Activated CD4-positive, alpha-beta T cell treated with anti-CD3 and anti-CD28 coated beads, Interleukin-2, amount 50 U/mL, for 1 hour (primary cell): ENCODE measurements around the gene SIPA1L3.

ENCODE experiments used
- DNase-seq: peaks from one replicate; pipeline ENCODE4 v3.0.0-alpha.2; 2020

SIPA1L3 gene

DNA sequence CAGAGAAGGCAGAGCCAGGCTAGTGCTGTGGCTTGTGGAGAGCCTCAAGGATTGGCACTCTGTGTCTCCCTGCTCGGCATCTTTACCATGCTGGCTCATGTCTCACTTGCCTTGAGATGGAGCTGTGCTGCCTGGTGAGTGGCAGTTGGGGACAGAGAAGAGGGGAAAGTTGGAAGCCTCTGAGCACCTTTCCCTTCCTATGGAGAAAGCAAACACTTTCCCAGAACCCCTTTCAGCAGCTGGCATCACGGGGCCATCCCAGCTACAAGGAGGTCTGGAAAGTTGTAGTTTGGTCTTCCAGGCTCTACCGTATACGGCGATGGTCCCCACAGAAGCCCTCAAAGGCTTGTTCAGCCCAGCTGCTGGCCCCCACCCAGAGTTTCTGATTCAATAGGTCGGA lies 258.3 kb downstream of the SIPA1L3 start:
- no peak for DNase-seq

DNA sequence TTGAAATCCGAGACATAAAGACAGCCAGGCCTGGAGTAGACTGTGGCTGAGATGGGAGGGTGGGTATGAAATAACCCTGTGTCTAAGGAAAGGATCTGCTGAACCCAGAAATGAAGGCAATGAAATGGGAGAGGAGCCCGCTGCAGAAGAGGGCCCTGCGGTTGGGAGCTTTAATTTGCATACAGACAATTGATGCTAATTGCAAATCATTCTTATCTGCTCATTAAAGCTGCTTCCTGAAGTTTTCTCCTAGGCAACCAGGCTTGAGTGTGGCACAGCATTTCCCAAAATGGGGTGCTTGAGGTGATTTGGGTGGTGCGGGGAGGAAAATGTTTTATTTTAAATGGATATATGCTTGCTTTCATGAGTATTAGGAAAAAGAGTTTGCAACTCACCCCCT lies 261.6 kb downstream of the SIPA1L3 start:
- no peak for DNase-seq

DNA sequence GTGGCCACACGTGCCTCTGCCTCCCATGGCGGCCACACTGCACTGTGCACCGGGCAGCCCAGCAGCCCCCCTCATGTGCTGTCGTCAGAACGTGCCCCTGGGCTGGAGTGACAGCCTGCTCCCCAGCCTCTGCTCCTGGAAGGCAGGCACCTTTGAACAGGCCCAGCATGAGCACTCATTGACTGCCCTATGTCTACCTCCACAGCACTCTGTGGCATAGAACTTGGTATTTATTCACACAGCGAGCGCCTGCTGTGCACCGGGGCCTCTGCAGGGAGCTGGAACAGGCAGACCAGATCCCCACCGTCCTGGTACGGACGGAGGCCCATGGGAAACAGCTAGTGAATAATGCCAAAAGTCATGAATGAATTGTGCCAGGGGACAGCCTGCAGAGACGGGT lies 263.3 kb downstream of the SIPA1L3 start:
- DNase-seq, result no peak

DNA sequence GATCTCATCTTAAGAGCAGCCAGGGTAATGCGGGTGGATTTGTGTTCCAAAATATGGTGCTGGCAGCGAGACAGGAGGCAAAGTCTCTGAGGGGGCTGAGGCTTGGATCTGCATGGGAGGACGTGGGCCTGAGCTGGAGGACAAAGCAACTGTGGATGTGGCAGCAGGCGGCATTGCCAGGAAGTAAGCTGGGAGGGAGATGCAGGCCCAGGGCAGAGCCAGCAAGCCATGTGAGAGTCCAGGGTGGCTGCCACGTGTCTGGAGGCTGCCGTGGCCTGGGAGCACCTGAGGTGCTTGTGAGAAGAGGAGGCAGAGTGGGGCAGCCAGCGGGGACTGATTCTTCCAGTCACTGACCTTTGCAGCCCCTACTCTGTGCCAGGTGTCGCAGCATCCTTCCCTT lies 265.0 kb downstream of the SIPA1L3 start:
- no peak for DNase-seq

DNA sequence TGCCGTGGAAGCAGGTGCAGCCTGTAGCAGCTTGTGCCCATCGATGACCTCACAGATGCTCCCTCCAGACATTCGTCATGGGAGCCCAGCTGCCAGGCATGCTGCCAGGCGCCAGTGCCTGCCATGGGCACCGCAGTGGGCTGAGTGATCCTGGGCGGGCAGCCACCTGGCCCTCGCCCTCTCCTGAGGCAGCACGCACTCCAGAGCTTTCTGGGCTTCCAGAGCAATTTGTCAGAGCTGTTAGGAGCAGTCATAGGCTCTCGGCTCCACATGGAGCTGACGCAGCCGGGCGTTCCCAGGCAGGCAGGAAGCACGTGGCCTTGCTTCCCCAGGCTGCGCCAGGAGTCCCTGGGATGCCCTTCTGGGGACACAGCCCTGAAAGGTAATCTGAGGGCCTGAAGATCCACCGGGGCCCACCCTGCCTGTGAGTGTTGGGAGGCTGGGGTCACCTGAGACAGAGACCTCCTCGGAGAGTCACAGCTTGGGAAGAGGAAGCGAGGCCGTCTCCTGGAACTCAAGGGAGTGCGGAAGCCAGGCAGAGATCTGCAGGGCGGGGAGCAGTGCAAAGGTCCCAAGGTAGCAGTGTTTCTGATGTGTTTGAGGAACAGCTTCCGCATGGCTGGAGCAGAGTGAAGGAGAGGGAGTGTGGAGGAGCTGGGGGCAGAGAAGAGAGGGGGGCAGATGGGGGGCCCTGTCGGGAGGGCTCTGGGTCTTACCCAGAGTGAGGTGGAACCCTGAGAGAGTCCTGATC lies 266.5 kb downstream of the SIPA1L3 start:
- no peak for DNase-seq

DNA sequence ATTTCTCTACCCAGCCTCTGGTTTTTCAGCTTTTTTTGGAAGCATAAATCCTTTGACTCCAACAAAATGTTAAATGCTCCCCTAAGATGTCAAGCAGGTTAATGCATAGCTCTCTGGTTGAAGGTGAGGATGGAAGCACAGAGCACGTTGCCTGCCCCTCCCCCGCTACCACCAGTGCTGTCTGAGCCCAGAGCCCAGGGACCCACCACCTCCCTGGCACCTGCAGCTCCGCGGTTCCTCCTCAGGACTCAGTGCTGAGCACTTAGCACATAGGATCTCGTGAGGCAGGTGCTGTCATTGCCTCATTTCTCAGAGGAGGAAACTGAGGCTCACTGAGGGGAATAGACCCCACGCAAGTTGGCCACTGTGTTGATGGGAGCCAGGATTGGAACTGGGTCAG lies 268.4 kb downstream of the SIPA1L3 start:
- no peak for DNase-seq

DNA sequence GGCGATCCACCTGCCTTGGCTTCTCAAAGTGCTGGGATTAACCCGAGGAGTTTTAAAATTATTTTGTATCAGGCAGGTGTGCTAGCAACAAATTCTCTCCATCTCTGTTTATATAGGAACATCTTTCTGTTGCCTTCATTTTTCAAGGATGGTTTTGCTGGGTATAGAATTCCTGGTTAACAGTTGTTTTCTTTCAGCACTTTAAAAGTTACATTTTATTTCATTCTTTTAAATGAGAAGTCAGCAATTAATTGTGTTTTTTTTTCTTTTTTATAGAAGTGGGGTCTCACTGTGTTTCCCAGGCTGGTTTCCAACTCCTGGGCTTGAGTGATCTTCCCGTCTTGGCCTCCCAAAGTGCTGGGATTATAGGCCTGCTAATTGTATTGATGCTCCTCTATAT lies 273.1 kb downstream of the SIPA1L3 start:
- DNase-seq, result no peak

DNA sequence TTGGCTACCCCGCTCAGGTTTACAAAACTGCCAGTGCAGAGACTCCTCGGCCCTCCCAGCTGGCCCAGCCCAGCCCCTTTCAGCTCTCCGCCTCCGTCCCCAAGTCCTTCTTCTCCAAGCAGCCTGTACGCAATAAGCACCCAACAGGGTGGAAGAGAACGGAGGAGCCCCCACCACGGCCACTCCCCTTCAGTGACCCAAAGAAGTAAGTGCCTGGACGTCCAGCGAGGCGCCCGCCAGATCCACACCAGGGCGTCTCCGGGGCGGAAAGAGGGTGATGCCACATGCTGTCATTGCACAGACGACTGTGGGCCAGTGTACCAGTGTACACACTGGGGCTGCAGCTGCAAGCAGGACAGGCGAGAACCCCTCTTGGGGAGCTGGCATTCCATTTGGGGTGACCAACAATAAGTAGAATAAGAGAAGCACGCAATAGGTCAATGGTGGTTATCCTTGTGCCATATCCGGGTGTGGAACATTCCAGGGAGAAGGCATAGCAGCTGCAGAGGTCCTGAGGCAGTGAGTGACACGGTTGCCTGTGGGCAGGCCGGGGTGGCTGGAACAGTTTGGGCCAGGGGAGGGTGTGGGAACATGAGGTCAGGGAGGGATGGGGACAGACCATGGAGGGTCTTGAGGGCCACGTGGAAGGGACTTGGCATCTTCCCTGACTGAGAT lies 275.7 kb downstream of the SIPA1L3 start:
- DNase-seq, result no peak

DNA sequence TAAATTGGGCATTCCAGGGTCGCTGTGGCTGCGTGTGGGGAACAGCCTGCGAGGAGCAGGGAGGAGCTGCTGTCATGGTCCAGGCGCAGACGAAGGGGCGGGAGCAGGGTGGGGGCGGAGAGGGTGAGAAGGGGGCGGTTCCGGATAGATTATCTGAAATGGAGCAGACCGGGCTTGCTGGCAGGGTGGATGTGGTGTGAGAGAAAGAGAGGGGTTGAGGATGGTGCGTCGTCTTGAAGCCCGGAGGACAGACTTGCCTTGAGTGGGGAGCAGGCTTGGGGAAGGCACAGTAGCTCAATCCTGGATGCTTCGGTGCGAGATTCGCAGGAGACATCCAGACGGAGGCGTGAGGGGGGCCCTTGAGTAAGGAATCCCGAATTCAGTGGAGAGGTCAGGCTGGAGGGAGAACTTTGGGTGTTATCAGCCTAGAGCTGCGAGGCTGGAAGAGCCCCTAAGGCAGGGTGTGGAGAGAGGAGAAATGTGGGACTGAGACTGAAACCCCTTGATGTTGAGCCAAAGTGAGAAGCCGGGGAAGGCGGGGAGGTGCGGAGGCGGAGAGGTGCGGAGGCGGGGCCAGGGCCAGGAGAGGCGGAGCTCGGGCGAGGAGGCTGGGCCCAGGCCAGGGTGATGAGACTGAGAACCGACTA lies 276.4 kb downstream of the SIPA1L3 start:
- DNase-seq, result no peak

DNA sequence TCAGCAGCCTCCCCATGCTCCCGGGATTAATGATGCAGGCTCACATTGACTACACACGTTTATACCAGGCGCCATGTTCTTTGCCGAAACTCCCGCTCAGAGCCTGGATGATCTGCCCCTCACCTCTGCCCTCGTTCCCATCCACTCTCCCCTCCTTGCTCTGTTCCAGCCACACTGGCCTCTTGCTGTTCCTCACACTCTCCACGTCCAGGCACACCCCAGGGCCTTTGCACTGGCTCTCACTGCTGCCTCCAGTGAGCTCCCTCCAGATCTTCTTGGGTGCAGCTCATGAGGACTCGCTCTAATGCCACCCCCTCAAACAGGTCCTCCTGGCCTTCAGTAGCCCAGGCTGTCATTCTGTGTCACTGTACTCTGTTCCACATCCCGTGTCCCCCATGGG lies 277.8 kb downstream of the SIPA1L3 start:
- DNase-seq, result no peak

DNA sequence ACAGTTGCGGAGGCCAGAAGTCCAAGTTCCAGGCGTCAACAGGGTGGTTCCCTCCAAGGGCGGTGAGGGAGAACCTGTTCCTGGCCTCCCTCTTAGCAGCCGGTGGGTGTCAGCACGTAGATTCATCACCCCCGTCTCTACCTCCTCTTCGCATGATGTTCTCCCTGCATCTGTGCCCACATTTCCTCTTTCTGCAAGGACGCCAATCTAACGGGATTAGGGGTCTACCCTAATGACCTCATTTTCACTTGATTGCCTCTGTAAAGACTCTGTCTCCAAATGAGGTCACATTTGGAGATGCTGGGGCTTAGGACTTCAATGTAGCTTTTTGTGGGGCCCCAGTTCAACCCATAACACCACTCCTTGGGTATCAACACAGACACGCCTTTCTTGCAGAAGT lies 278.6 kb downstream of the SIPA1L3 start:
- no peak for DNase-seq

DNA sequence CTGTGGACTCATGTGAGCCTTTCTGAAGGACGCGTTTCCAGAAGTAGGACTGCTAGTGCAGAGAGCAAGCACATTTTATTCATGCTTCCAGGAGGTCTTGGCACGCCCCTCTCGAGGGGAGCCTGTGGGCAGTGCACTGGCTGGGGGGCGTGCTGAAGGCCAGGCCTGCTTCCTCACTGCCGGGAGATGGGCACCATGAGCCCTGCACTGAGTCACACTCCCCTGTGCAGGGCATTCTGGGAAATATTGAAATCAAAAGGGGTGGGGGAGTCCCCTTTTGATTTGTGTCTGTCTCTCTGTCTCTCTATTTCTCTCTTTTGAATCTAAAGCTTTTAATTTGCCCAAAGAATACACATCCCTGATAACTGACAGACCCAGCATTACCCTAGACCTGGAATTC lies 283.1 kb downstream of the SIPA1L3 start:
- no peak for DNase-seq

DNA sequence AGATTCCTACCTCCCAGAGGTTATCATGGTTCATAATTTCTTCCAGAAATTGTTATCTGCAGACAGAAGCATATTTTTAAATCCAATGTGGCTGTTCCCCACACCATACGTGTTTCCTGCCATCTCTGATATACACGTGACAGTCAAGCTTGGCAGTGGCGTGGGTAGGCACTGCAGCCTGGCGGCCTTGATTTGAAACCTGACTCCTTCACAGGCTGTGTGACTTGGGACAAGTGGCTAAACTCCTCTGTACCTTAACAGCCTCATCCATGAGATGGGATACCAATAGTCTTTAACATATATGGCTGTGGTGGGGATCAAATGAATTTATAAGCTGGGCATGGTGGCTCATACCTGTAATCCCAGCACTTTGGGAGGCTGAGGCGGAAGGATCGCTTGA lies 283.8 kb downstream of the SIPA1L3 start:
- no peak for DNase-seq

DNA sequence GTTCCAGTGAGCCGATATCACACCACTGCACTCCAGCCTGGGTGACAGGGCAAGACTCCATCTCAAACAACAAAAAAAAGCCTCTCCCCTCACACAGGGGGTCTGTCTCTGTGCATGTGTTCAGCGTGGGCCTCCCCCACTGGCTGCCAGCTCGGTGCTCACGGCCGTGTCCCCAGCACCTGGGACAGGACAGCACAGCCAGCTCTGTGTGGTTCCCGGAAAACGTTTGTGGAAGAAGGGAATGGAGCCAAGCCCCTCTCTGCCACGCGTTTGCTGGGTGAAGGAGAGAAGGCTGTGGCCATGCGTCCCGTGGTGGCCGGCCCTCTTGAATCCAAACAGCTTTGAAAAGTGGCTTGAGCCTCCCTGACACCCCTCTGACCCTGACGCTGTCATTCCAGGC lies 284.7 kb downstream of the SIPA1L3 start:
- DNase-seq, result no peak

DNA sequence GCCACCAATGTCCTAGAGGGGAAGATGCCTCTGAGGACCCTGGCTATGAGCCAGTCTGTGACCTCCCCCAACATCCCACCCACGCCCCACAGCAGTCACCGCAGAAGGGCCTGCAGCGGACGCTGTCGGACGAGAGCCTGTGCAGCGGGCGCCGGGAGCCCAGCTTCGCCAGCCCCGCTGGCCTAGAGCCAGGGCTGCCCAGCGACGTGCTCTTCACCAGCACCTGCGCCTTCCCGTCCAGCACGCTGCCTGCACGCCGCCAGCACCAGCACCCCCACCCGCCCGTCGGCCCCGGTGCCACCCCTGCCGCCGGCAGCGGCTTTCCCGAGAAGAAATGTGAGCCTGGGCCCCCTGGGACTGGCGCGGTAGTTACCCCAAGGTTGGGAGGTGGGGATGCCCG lies 286.4 kb downstream of the SIPA1L3 start:
- no peak for DNase-seq

DNA sequence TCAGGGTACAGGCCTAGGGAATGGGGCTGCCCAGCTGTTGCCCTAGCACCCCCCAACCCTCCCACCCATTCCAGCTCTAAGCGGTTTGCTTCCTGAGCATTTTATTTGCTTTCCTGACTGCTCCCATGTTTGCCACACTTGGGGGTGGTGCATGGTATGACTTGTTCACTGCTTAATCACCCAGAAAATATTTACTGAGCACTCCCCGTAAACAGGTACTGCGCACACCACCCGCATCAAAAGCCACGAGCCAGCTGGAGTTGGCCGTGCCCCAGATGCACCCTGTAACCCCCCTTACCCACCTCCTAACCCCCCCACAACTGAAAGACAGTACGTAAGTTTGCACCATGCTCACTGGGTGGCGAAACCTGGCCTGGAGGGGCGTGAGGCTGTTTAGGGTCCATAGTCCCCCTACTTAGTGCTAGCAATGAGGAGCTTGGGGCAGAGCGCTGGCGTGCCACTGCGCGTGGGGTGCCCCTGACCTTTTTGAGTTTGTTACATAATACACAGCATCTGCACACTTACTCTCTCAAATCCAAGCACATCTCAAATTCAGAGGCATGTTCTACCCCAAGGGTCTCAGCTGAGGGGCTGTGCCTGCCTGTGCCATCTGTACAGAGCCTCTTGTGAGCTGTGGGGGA lies 287.2 kb downstream of the SIPA1L3 start:
- no peak for DNase-seq

DNA sequence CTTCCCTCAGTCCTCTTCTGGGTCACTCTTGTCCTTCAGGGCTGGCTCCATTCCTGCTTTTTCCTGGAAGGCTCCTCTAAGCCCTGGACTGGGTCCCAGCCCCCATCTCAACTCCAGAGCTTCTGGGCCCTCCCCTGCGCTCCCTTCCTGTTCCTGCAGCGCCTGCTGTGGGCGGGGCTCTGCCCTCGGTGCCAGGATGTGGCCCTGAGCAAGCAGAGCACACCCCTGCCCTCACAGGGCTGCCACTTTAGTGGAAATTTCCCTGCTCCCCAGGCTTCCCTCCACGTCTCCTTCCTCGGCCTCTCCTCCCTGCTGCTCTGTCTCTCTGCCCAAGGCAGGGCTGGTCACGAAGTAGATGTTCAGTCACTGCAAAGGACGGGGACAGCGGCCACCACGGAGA lies 288.2 kb downstream of the SIPA1L3 start:
- DNase-seq, result no peak

DNA sequence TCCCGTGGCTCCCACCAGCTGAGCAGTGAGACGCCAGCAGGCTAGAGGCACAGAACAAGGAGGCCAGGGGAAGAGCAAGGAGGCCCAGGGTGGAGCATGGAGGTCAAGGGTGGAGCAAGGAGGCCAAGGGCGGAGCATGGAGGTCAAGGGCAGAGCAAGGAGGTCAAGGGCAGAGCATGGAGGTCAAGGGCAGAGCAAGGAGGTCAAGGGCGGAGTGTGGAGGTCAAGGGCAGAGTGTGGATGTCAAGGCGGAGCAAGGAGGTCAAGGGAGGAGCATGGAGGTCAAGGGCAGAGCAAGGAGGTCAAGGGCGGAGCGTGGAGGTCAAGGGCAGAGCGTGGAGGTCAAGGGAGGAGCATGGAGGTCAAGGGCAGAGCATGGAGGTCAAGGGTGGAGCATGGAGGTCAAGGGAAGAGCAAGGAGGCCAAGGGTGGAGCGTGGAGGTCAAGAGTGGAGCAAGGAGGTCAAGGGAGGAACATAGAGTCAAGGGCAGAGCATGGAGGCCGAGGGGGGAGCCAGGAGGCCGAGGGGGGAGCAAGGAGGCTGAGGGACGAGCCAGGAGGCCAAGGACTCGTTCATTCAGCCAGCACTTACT lies 289.3 kb downstream of the SIPA1L3 start:
- DNase-seq, result no peak

DNA sequence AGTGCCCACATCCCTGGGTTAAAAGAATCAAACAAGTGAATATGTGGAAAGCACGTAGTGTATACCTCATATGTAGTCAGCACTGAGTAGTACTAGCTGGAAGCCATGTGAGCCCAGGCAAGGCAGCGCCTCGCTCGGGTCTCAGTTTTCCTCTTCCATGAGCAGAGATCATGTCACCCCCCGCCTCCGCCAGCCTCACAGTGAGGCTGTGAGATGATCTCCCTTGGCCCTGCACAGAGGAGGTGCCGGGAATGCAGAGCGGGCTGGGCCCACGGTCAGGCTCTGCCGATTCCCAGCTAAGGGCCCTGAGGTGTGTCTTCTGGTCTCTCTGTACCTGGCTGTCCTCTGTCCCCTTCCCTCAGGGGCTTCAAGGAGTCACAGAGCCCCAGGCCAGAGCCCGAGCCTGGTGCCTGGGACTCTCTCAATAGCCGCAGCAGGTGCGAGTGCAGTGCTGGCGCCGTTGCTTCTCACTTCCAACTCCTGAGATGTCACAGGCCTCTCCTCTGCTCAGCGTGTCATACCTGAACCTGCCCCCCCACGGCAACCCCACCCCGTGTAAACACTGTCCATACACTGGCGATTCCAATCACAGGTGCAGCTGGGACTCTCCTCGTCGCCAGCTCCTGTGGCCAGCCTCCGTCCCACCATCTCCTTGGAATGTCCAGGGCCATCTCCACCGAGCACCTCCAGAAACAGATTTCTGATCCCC lies 290.1 kb downstream of the SIPA1L3 start:
- DNase-seq, result no peak

DNA sequence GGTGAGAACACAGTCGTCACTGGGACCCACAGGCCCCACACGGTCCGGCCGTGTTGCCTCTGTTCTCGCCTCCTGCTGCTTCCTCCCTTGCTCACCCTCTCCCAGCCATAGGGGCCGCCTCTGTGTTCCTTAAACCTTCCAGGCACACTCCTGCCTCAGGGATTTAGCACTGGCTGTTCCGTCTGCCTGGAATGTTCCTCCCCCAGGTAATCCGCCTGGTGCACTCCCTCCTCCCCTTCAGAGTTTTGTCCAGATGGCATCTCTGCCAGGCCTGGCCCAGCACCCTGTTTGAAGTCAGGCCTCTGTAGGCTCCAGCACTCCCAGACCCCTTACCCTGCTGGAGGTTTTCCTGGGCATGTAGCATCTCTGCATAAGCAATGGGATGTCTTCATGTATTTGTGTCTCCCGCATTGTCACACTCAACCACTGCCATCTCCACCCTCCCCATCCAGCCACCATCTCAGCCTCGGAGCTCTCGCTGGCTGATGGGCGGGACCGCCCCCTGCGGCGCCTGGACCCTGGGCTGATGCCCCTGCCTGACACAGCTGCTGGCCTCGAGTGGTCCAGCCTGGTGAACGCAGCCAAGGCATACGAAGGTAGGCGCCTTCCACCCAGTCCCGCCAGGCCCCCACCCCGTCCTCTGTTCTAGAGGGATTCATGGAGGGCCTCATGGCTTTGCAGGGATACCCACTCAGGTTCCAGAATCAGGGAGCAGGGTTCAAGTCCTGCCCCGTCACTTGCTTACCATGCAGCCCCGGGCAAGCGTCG lies 291.1 kb downstream of the SIPA1L3 start:
- no peak for DNase-seq

DNA sequence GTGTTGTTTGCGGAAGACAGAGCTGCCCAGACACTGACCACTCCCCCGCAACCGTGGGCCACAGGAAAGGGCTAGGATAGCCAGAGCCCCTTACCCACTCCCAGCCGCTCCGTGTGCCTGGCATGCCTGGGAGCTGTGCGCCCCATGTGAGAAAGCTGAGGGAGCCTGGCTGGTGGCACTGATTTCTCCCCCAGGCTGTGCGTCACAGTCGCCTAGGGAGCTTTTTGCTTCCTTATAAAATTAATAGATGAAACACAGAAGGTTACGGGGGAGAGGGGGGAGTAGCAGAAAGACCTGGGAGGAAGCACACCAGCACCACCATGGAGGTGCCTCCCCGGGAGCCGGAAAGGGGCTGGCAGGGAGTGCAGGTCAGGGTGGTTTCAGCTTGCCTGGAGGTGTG lies 292.3 kb downstream of the SIPA1L3 start:
- no peak for DNase-seq

DNA sequence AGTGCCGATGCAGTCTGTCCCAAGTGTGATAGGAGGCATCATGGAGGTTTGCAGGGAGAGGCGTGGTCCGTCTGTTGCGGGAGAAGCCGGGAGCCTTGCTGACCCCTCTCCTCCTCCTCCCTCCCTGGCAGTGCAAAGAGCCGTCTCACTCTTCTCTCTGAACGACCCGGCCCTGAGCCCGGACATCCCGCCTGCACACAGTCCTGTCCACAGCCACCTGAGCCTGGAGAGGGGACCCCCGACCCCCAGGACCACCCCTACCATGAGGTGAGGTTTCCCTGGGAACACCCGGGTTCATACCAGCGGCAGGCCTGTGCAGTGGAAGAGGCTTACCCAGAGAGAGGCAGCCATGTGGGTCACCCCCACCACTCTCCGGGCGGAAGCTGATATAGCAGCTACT lies 294.7 kb downstream of the SIPA1L3 start:
- DNase-seq, result no peak
